GM12878 (cell line): ENCODE measurements around the gene TMSB4X. TPM values are rescaled to one million over a fixed set of nuclear protein-coding genes. Genes with fewer than 3 reads are reported as not detected.

Experiments used
- ATF7 ChIP-seq: fragments of 450-650 bp; IDR thresholded peaks from 2 replicates; pipeline ENCODE4 v1.6.1; 2016; ENCODE audit warnings: low read depth, mild to moderate bottlenecking
- CBX5 ChIP-seq: sonication (generic); IDR thresholded peaks from 2 replicates; pipeline ENCODE4 v1.6.1; 2016; ENCODE audit warnings: low read depth, moderate library complexity, mild to moderate bottlenecking, inconsistent platforms
- CREM ChIP-seq: IDR thresholded peaks from 2 replicates; pipeline ENCODE4 v1.6.1; 2014; ENCODE audit warnings: antibody characterized with exemption, low read depth
- FOS ChIP-seq: IDR thresholded peaks from 3 replicates; pipeline ENCODE4 v1.6.1; 2011; ENCODE audit warnings: borderline replicate concordance; ENCODE audit not compliant: insufficient read length; ENCODE audit errors: extremely low read depth
- HCFC1 ChIP-seq: fragments of 150-350 bp; IDR thresholded peaks from 2 replicates; pipeline ENCODE4 v1.6.1; 2014; ENCODE audit warnings: low read length
- HDGF ChIP-seq: fragments of 450-650 bp; IDR thresholded peaks from 2 replicates; pipeline ENCODE4 v1.6.1; 2016; ENCODE audit warnings: antibody characterized with exemption
- HSF1 ChIP-seq: fragments of 150-350 bp; IDR thresholded peaks from 2 replicates; pipeline ENCODE4 v1.6.1; 2014; ENCODE audit warnings: mild to moderate bottlenecking, low read depth, low read length
- IKZF2 ChIP-seq, 2 experiments: fragments of 450-650 bp; IDR thresholded peaks; 2 replicates each; pipeline ENCODE4 v1.6.1; 2017; ENCODE audit warnings: mild to moderate bottlenecking in 2 of 2, moderate library complexity in 2 of 2
- IRF3 ChIP-seq: fragments of 450-650 bp; IDR thresholded peaks from 2 replicates; pipeline ENCODE4 v1.6.1; 2014; ENCODE audit warnings: mild to moderate bottlenecking
- KLF5 ChIP-seq: fragments of 450-650 bp; IDR thresholded peaks from 2 replicates; pipeline ENCODE4 v1.6.1; 2014; ENCODE audit warnings: mild to moderate bottlenecking; ENCODE audit not compliant: partially characterized antibody
- PAX8 ChIP-seq: fragments of 450-650 bp; IDR thresholded peaks from 2 replicates; pipeline ENCODE4 v1.6.1; 2017; ENCODE audit warnings: mild to moderate bottlenecking, moderate library complexity
- SIX5 ChIP-seq: IDR thresholded peaks from 2 replicates; pipeline ENCODE4 v1.6.1; 2011; ENCODE audit warnings: mild to moderate bottlenecking, low read depth, low read length, moderate library complexity; ENCODE audit not compliant: severe bottlenecking
- SREBF1 ChIP-seq: IDR thresholded peaks from 2 replicates; pipeline ENCODE4 v1.6.1; 2012; ENCODE audit warnings: mild to moderate bottlenecking, low read length
- TBL1XR1 ChIP-seq: IDR thresholded peaks from 2 replicates; pipeline ENCODE4 v1.6.1; 2012; ENCODE audit warnings: low read depth, low read length, improper control_type of control experiment
- YBX1 ChIP-seq: fragments of 450-650 bp; IDR thresholded peaks from 2 replicates; pipeline ENCODE4 v1.6.1; 2016; ENCODE audit warnings: antibody characterized with exemption
- ZBTB33 ChIP-seq: fragments of 450-650 bp; IDR thresholded peaks from 2 replicates; pipeline ENCODE4 v1.6.1; 2017; ENCODE audit warnings: mild to moderate bottlenecking
- ZNF217 ChIP-seq: fragments of 450-650 bp; IDR thresholded peaks from 2 replicates; pipeline ENCODE4 v1.6.1; 2017; ENCODE audit warnings: antibody characterized with exemption, mild to moderate bottlenecking
- ZNF384 ChIP-seq: IDR thresholded peaks from 2 replicates; pipeline ENCODE4 v1.6.1; 2012; ENCODE audit warnings: low read depth, mild to moderate bottlenecking, low read length, improper control_type of control experiment, borderline replicate concordance
- ZNF622 ChIP-seq: fragments of 450-650 bp; IDR thresholded peaks from 2 replicates; pipeline ENCODE4 v1.6.1; 2017; ENCODE audit warnings: mild to moderate bottlenecking, inconsistent platforms
- polyA plus RNA-seq, 11 experiments: library from polyadenylated mRNA; depleted of rRNA in 4 of 11; unstranded in 6 of 11; stranded (reverse) in 5 of 11; fragments of >200 nt; fragmentation: Nextera tagmentation in 4 of 11; fragmentation: Illumina TruSeq in 1 of 11; extraction: Ambion mirVana in 4 of 11; extraction: Trizol in 1 of 11; gene quantifications; 1 replicate in 1 of 11; 2 replicates in 10 of 11; pipeline versions ENCODE4 v1.2.1 to v1.2.3, GENCODE V29; 2011 to 2016; ENCODE audit warnings: inconsistent platforms in 2 of 11, missing spikeins in 2 of 11, low read depth in 1 of 11
- total RNA-seq, 4 experiments: library from RNA; depleted of rRNA in 3 of 4; stranded (reverse); fragments of >200 nt in 3 of 4; fragmentation: Illumina TruSeq in 1 of 4; extraction: Trizol in 1 of 4; gene quantifications; 2 replicates each; pipeline versions ENCODE4 v1.2.1 to v1.2.3, GENCODE V29; 2013 to 2021
- TF ChIP-seq, protein P1 (sequence below): IDR thresholded peaks from 2 replicates; pipeline ENCODE4 v1.6.1; 2011; ENCODE audit warnings: low read depth, low read length, improper control_type of control experiment, borderline replicate concordance
- TF ChIP-seq, protein P2 (sequence below): IDR thresholded peaks from 2 replicates; pipeline ENCODE4 v1.6.1; 2011; ENCODE audit warnings: borderline replicate concordance, low read depth, mild to moderate bottlenecking, moderate library complexity, mixed read lengths, low read length; ENCODE audit not compliant: insufficient read depth; ENCODE audit errors: extremely low read length
- TF ChIP-seq, protein P3 (sequence below): fragments of 450-650 bp; formaldehyde crosslinking; IDR thresholded peaks from 2 replicates; pipeline ENCODE4 v1.4.0; 2022; ENCODE audit warnings: mild to moderate bottlenecking, moderate library complexity

The TMSB4X gene
- total and polyA plus RNA-seq, 10 of the 15 experiments (the other 5 are each of a cell fraction or from before 2014, with no cell fraction given) = 13,924 to 37,234 (median 23,705) TPM

GRCh38 chrX:12949927-12950656, 24.8 kb upstream of the TMSB4X start (continued):
- TF ChIP-seq HSF1 (no peak), YBX1 (no peak), HCFC1 (peak; percentile 36; the same call in 1 of the 2 replicates), SREBF1 (no peak), ZNF384 (no peak), ATF7 (peak; percentile 97), IKZF2 (IDR thresholded peaks at IDR 0.05) (peak; percentile 35 to 66; a peak in 3 of 4 replicates), ZNF622 (no peak), CREM (peak; percentile 90), TBL1XR1 (peak; percentile 95), SIX5 (no peak), CBX5 (no peak), KLF5 (no peak), ZBTB33 (no peak), IRF3 (peak; percentile 51; the same call in 1 of the 2 replicates), HDGF (no peak), ZNF217 (no peak), FOS (no peak), PAX8 (no peak)
- TF ChIP-seq, protein P1, sequence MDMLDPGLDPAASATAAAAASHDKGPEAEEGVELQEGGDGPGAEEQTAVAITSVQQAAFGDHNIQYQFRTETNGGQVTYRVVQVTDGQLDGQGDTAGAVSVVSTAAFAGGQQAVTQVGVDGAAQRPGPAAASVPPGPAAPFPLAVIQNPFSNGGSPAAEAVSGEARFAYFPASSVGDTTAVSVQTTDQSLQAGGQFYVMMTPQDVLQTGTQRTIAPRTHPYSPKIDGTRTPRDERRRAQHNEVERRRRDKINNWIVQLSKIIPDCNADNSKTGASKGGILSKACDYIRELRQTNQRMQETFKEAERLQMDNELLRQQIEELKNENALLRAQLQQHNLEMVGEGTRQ = peak; percentile 98
- TF ChIP-seq, protein P2, sequence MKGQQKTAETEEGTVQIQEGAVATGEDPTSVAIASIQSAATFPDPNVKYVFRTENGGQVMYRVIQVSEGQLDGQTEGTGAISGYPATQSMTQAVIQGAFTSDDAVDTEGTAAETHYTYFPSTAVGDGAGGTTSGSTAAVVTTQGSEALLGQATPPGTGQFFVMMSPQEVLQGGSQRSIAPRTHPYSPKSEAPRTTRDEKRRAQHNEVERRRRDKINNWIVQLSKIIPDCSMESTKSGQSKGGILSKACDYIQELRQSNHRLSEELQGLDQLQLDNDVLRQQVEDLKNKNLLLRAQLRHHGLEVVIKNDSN = peak; percentile 95
- TF ChIP-seq, protein P3, sequence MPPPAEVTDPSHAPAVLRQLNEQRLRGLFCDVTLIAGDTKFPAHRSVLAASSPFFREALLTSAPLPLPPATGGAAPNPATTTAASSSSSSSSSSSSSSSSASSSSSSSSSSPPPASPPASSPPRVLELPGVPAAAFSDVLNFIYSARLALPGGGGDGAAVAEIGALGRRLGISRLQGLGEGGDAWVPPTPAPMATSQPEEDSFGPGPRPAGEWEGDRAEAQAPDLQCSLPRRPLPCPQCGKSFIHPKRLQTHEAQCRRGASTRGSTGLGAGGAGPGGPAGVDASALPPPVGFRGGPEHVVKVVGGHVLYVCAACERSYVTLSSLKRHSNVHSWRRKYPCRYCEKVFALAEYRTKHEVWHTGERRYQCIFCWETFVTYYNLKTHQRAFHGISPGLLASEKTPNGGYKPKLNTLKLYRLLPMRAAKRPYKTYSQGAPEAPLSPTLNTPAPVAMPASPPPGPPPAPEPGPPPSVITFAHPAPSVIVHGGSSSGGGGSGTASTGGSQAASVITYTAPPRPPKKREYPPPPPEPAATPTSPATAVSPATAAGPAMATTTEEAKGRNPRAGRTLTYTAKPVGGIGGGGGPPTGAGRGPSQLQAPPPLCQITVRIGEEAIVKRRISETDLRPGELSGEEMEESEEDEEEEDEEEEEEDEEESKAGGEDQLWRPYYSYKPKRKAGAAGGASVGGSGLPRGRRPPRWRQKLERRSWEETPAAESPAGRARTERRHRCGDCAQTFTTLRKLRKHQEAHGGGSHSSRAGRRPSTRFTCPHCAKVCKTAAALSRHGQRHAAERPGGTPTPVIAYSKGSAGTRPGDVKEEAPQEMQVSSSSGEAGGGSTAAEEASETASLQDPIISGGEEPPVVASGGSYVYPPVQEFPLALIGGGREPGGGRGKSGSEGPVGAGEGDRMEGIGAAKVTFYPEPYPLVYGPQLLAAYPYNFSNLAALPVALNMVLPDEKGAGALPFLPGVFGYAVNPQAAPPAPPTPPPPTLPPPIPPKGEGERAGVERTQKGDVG (CRISPR knock-in tag) = peak; percentile 88; the same call in 1 of the 2 replicates
